GM18499 (cell line): ENCODE measurements around the gene CYP1B1.
"Not testable (repeated sequence)": the region's sequence is repeated elsewhere in the genome, so short reads cannot be mapped to it uniquely, and the experiment has no call there.

Experiments used
- ATAC-seq: cut with Tn5 transposase; IDR thresholded peaks from one replicate; pipeline ENCODE4 v1.9.1; 2021; ENCODE audit warnings: moderate number of reproducible peaks; ENCODE audit not compliant: insufficient read depth, unreplicated experiment

Gene CYP1B1

GRCh38 chr2:38037757-38038621 is 38.0 kb downstream of the CYP1B1 start:
- no peak for ATAC-seq

GRCh38 chr2:38037325-38037724 is 38.6 kb downstream of the CYP1B1 start:
- ATAC-seq = no peak

GRCh38 chr2:38035968-38036367 is 40.0 kb downstream of the CYP1B1 start:
- no peak for ATAC-seq

- no peak for ATAC-seq
Measured at GRCh38 chr2:38033646-38034045, 42.3 kb downstream of the CYP1B1 start.

GRCh38 chr2:38032946-38033345 is 43.0 kb downstream of the CYP1B1 start:
- no peak for ATAC-seq

GRCh38 chr2:38030635-38031355 is 45.2 kb downstream of the CYP1B1 start:
- no peak for ATAC-seq

- no peak for ATAC-seq
Measured at GRCh38 chr2:38029512-38029911, 46.4 kb downstream of the CYP1B1 start.

- ATAC-seq = no peak
Measured at GRCh38 chr2:38028829-38029228, 47.1 kb downstream of the CYP1B1 start.

GRCh38 chr2:38026846-38027245 is 49.1 kb downstream of the CYP1B1 start:
- ATAC-seq = no peak

GRCh38 chr2:38021589-38021988 is 54.4 kb downstream of the CYP1B1 start:
- no peak for ATAC-seq

- ATAC-seq = not testable (repeated sequence)
Measured at GRCh38 chr2:38020359-38021069, 55.4 kb downstream of the CYP1B1 start.

- no peak for ATAC-seq
Measured at GRCh38 chr2:38017836-38018235, 58.1 kb downstream of the CYP1B1 start.
